ENCODE data around the gene KDELR3.

GRCh38 chr22:38494939-38495338 lies 27.0 kb downstream of the KDELR3 start:
- TF ChIP-seq POLR2A (IDR thresholded peaks at IDR 0.05) (no peak), CTCF (IDR thresholded peaks at IDR 0.05) (peak in 1 of 5 experiments; percentile 24), POLR2AphosphoS5 (IDR thresholded peaks at IDR 0.05) (no peak), EP300 (IDR thresholded peaks at IDR 0.05; ENCODE audit: low read depth) (no peak)
